Ishikawa (cell line): ENCODE measurements around the gene OLAH.

ENCODE experiments used
- FOXM1 ChIP-seq: IDR thresholded peaks from 2 replicates; pipeline ENCODE4 v1.6.1; 2012; ENCODE audit warnings: low read depth, borderline replicate concordance
- RAD21 ChIP-seq: IDR thresholded peaks from 2 replicates; pipeline ENCODE4 v1.6.1; 2012; ENCODE audit warnings: low read depth
- TAF1 ChIP-seq: IDR thresholded peaks from 2 replicates; pipeline ENCODE4 v1.6.1; 2012; ENCODE audit warnings: low read depth, mild to moderate bottlenecking
- TEAD4 ChIP-seq: IDR thresholded peaks from 2 replicates; pipeline ENCODE4 v1.6.1; 2012

- TF ChIP-seq RAD21 (no peak), TAF1 (no peak), FOXM1 (no peak), TEAD4 (no peak)
Observed at GRCh38 chr10:15046626-15047025, 2.9 kb downstream of the OLAH start.
